CD14-positive monocyte (primary cell): ENCODE measurements around the gene TINCR. TPM values are rescaled to one million over a fixed set of nuclear protein-coding genes. Genes with fewer than 3 reads are reported as not detected.

Experiments
- DNase-seq, 3 donors: peaks; one replicate each; pipeline ENCODE4 v3.0.0-alpha.2; 2011 to 2022
- H2AFZ ChIP-seq: 2 replicates; pipeline ENCODE4 v1.6.0; 2012; ENCODE audit warnings: mild to moderate bottlenecking, low read depth, low read length, inconsistent platforms; ENCODE audit not compliant: insufficient read depth, poor library complexity, severe bottlenecking
- H3K27ac ChIP-seq, 2 donors: 1 replicate in 1 of 2; 2 replicates in 1 of 2; pipeline ENCODE4 v1.5.1; 2012 to 2013; ENCODE audit warnings: low read length in 2 of 2, control low read depth in 1 of 2, inconsistent platforms in 1 of 2, low read depth in 1 of 2, mild to moderate bottlenecking in 1 of 2
- H3K27me3 ChIP-seq, 2 donors: one replicate each; pipeline versions ENCODE4 v1.6.0 to v1.6.1; 2011 to 2013; ENCODE audit warnings: low read length in 2 of 2; ENCODE audit not compliant: control insufficient read depth in 2 of 2, insufficient read depth in 2 of 2
- H3K36me3 ChIP-seq, 2 donors: replicated peaks in 1 of 2; 1 replicate in 1 of 2; 2 replicates in 1 of 2; pipeline versions ENCODE4 v1.5.1 to v1.6.1; 2012 to 2013; ENCODE audit warnings: low read length in 2 of 2, control low read depth in 1 of 2, inconsistent platforms in 1 of 2, mild to moderate bottlenecking in 1 of 2; ENCODE audit not compliant: insufficient read depth in 2 of 2, control insufficient read depth in 1 of 2
- H3K4me1 ChIP-seq, 2 donors: 1 replicate in 1 of 2; 2 replicates in 1 of 2; pipeline versions ENCODE4 v1.5.1 to v1.6.1; 2012 to 2013; ENCODE audit warnings: low read length in 2 of 2, control low read depth in 1 of 2, inconsistent platforms in 1 of 2, mild to moderate bottlenecking in 1 of 2, moderate library complexity in 1 of 2; ENCODE audit not compliant: insufficient read depth in 2 of 2, control insufficient read depth in 1 of 2
- H3K4me2 ChIP-seq: replicated peaks from 2 replicates; pipeline ENCODE3; 2012; ENCODE audit warnings: low read length, moderate library complexity, mild to moderate bottlenecking; ENCODE audit not compliant: poor library complexity, severe bottlenecking; ENCODE audit errors: extremely low read depth
- H3K4me3 ChIP-seq, 3 experiments: fragments of 200-600 bp in 1 of 3; sonication (generic) in 1 of 3; replicated peaks in 1 of 3; 1 replicate in 2 of 3; 2 replicates in 1 of 3; pipeline ENCODE4 v1.5.1; 2011 to 2013; ENCODE audit warnings: low read length in 3 of 3, mild to moderate bottlenecking in 3 of 3, control low read depth in 2 of 3, low read depth in 2 of 3, inconsistent platforms in 1 of 3, moderate library complexity in 1 of 3
- H3K79me2 ChIP-seq: 2 replicates; pipeline ENCODE4 v1.6.0; 2012; ENCODE audit warnings: mild to moderate bottlenecking, control low read depth, inconsistent platforms, low read length, moderate library complexity; ENCODE audit not compliant: insufficient read depth
- H3K9ac ChIP-seq: 2 replicates; pipeline ENCODE4 v1.6.0; 2017; ENCODE audit warnings: low read length, mild to moderate bottlenecking; ENCODE audit not compliant: insufficient read depth, poor library complexity, severe bottlenecking
- H3K9me3 ChIP-seq, 2 donors: replicated peaks in 1 of 2; 1 replicate in 1 of 2; 2 replicates in 1 of 2; pipeline versions ENCODE4 v1.5.1 to v1.6.1; 2012 to 2013; ENCODE audit warnings: low read length in 2 of 2, control low read depth in 1 of 2; ENCODE audit not compliant: control insufficient read depth in 1 of 2, insufficient read depth in 1 of 2
- H4K20me1 ChIP-seq: 2 replicates; pipeline ENCODE4 v1.6.0; 2012; ENCODE audit warnings: mild to moderate bottlenecking, low read length, control low read depth, moderate library complexity; ENCODE audit not compliant: insufficient read depth
- H3K27ac Mint-ChIP-seq, 7 donors: one replicate each; pipeline ENCODE4 v1.8.0; 2020; ENCODE audit warnings: mild to moderate bottlenecking in 7 of 7, mixed read lengths in 7 of 7, moderate library complexity in 6 of 7, inconsistent platforms in 2 of 7
- H3K27me3 Mint-ChIP-seq, 3 donors: one replicate each; pipeline ENCODE4 v1.8.0; 2021 to 2022; ENCODE audit warnings: low read depth in 3 of 3, mild to moderate bottlenecking in 3 of 3, mixed read lengths in 3 of 3, moderate library complexity in 3 of 3, inconsistent platforms in 1 of 3
- H3K36me3 Mint-ChIP-seq, 2 donors: one replicate each; pipeline ENCODE4 v1.8.0; 2020; ENCODE audit warnings: mixed read lengths in 2 of 2, inconsistent platforms in 1 of 2, mild to moderate bottlenecking in 1 of 2
- H3K4me1 Mint-ChIP-seq: one replicate; pipeline ENCODE4 v1.8.0; 2020; ENCODE audit warnings: mild to moderate bottlenecking, mixed read lengths
- H3K4me3 Mint-ChIP-seq, 2 donors: one replicate each; pipeline ENCODE4 v1.8.0; 2020; ENCODE audit warnings: mild to moderate bottlenecking in 2 of 2, mixed read lengths in 2 of 2, moderate library complexity in 1 of 2
- H3K9me3 Mint-ChIP-seq, 7 donors: one replicate each; pipeline ENCODE4 v1.8.0; 2020 to 2022; ENCODE audit warnings: mixed read lengths in 7 of 7, mild to moderate bottlenecking in 6 of 7, moderate library complexity in 6 of 7, inconsistent platforms in 2 of 7
- WGBS: methylation state at CpG from one replicate; pipeline ENCODE4 v1.1.5; 2013; ENCODE audit warnings: missing lambda C conversion rate; ENCODE audit not compliant: insufficient coverage; 5-methylcytosine and 5-hydroxymethylcytosine counted together
- intact Hi-C, 2 donors: fragments of 100-400 bp; cut with micrococcal nuclease; formaldehyde crosslinking; loops; one replicate each; pipeline versions ENCODE4 v1.15.0 to v1.15.1; 2023
- polyA plus RNA-seq, 3 donors: library from polyadenylated mRNA; depleted of rRNA in 1 of 3; unstranded in 2 of 3; stranded (reverse) in 1 of 3; fragments of 300-500 nt in 2 of 3; fragments of >200 nt in 1 of 3; fragmentation: Illumina TruSeq in 2 of 3; gene quantifications; 1 replicate in 2 of 3; 2 replicates in 1 of 3; pipeline ENCODE4 v1.2.3, GENCODE V29; 2012 to 2021
- TF ChIP-seq, protein P1 (sequence below): fragments of 200-600 bp; IDR thresholded peaks from one replicate; pipeline ENCODE4 v1.8.0; 2022; ENCODE audit warnings: antibody characterized with exemption, mild to moderate bottlenecking

The TINCR gene
- polyA plus RNA-seq, 3 donors, result 0.11 TPM; not detected in 2

- H3K36me3 ChIP-seq, result no peaks in the 10 kb centered on the region
- H3K27me3 Mint-ChIP-seq, result peaks cover 7 to 16% (median 15%) of the 10 kb centered on the region in 3 donors
- 80% methylated on average over 16 of the region's 19 CpGs for WGBS
- no peak overlapping the region for H2AFZ ChIP-seq
- H3K9me3 ChIP-seq, result peaks cover 9 to 13% of the 10 kb centered on the region in 2 donors
- intact Hi-C loops, result no loop called here
- H3K27ac Mint-ChIP-seq, result no peak overlapping the region
- H3K79me2 ChIP-seq, result no peaks in the 10 kb centered on the region
- no peaks in the 10 kb centered on the region for H3K27me3 ChIP-seq
- no peak overlapping the region for H3K9ac ChIP-seq
- H3K4me1 ChIP-seq, result no peaks in the 10 kb centered on the region
- DNase-seq, result no peak
- no peak overlapping the region for H3K4me3 Mint-ChIP-seq
- H3K27ac ChIP-seq, result no peak overlapping the region
- H3K4me3 ChIP-seq, result no peak overlapping the region
- no peaks in the 10 kb centered on the region for H4K20me1 ChIP-seq
- TF ChIP-seq, protein P1, sequence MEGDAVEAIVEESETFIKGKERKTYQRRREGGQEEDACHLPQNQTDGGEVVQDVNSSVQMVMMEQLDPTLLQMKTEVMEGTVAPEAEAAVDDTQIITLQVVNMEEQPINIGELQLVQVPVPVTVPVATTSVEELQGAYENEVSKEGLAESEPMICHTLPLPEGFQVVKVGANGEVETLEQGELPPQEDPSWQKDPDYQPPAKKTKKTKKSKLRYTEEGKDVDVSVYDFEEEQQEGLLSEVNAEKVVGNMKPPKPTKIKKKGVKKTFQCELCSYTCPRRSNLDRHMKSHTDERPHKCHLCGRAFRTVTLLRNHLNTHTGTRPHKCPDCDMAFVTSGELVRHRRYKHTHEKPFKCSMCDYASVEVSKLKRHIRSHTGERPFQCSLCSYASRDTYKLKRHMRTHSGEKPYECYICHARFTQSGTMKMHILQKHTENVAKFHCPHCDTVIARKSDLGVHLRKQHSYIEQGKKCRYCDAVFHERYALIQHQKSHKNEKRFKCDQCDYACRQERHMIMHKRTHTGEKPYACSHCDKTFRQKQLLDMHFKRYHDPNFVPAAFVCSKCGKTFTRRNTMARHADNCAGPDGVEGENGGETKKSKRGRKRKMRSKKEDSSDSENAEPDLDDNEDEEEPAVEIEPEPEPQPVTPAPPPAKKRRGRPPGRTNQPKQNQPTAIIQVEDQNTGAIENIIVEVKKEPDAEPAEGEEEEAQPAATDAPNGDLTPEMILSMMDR, result no peak
- H3K4me1 Mint-ChIP-seq, result no peaks in the 10 kb centered on the region
- H3K9me3 Mint-ChIP-seq, result peaks cover 4 to 19% (median 12%) of the 10 kb centered on the region in 7 donors
- no peaks in the 10 kb centered on the region for H3K36me3 Mint-ChIP-seq
- H3K4me2 ChIP-seq, result no peak overlapping the region
These were observed 7.6 kb downstream of the TINCR start for GRCh38 chr19:5560156-5560555.

- Histone ChIP-seq H2AFZ (no peak overlapping the region), H3K36me3 (no peaks in the 10 kb centered on the region), H3K4me3 (no peak overlapping the region), H3K79me2 (no peaks in the 10 kb centered on the region), H3K9me3 (peaks cover 9 to 13% of the 10 kb centered on the region in 2 donors), H3K27me3 (no peaks in the 10 kb centered on the region), H3K9ac (no peak overlapping the region), H4K20me1 (no peaks in the 10 kb centered on the region), H3K4me1 (no peaks in the 10 kb centered on the region), H3K27ac (no peak overlapping the region), H3K4me2 (no peak overlapping the region)
- H3K27ac Mint-ChIP-seq, result no peak overlapping the region
- peaks cover 4 to 18% (median 12%) of the 10 kb centered on the region in 7 donors for H3K9me3 Mint-ChIP-seq
- H3K36me3 Mint-ChIP-seq, result no peaks in the 10 kb centered on the region
- H3K27me3 Mint-ChIP-seq, result peaks cover 5 to 15% (median 15%) of the 10 kb centered on the region in 3 donors
- intact Hi-C loops, result no loop called here
- no peaks in the 10 kb centered on the region for H3K4me1 Mint-ChIP-seq
- no peak overlapping the region for H3K4me3 Mint-ChIP-seq
- WGBS, result 43% methylated on average over 3 of the region's 3 CpGs
- DNase-seq, result no peak
- TF ChIP-seq, protein P1, result no peak
These were observed 8.0 kb downstream of the TINCR start for GRCh38 chr19:5559804-5560133.
